Measurements from ENCODE around the gene METTL16.

METTL16 gene

GRCh38 chr17:2468270-2468669 lies 43.4 kb downstream of the METTL16 start:
- no peak overlapping the region for H3K4me2 ChIP-seq
- H3K9ac ChIP-seq = no peak overlapping the region
- no peaks in the 10 kb centered on the region for H3K79me2 ChIP-seq (ENCODE audit: insufficient read depth, low read depth)
- no peaks in the 10 kb centered on the region for H4K20me1 ChIP-seq (ENCODE audit: insufficient read depth)
- H3K4me1 ChIP-seq (ENCODE audit: low read depth, poor library complexity, severe bottlenecking) = no peaks in the 10 kb centered on the region
- H2AFZ ChIP-seq (ENCODE audit: low read depth) = no peak overlapping the region
- no peak for TF ChIP-seq CTCF (conservative IDR thresholded peaks at IDR 0.05; ENCODE audit: low read depth, low read length)
- no peaks in the 10 kb centered on the region for H3K27me3 ChIP-seq (ENCODE audit: insufficient read depth, low read depth)
- H3K36me3 ChIP-seq (ENCODE audit: insufficient read depth) = no peaks in the 10 kb centered on the region
- no peak overlapping the region for H3K4me3 ChIP-seq (IDR thresholded peaks at IDR 0.05; ENCODE audit: insufficient read depth, low read depth, low read length)
- no peak overlapping the region for H3K27ac ChIP-seq

- H3K4me2 ChIP-seq = no peak overlapping the region
- H3K4me3 ChIP-seq (IDR thresholded peaks at IDR 0.05; ENCODE audit: insufficient read depth, low read depth, low read length) = no peak overlapping the region
- no peaks in the 10 kb centered on the region for H3K4me1 ChIP-seq (ENCODE audit: low read depth, poor library complexity, severe bottlenecking)
- H3K9ac ChIP-seq = no peak overlapping the region
- 0 out of 2 replicates have a peak, but pooled peaks cover 5% of the 10 kb centered on the region for H3K36me3 ChIP-seq (ENCODE audit: insufficient read depth)
- H3K27ac ChIP-seq = no peak overlapping the region
- H2AFZ ChIP-seq (ENCODE audit: low read depth) = no peak overlapping the region
- no peaks in the 10 kb centered on the region for H4K20me1 ChIP-seq (ENCODE audit: insufficient read depth)
- H3K79me2 ChIP-seq (ENCODE audit: insufficient read depth, low read depth) = no peaks in the 10 kb centered on the region
- TF ChIP-seq CTCF (conservative IDR thresholded peaks at IDR 0.05; ENCODE audit: low read depth, low read length) = no peak
- no peaks in the 10 kb centered on the region for H3K27me3 ChIP-seq (ENCODE audit: insufficient read depth, low read depth)
These were observed 44.8 kb downstream of the METTL16 start for GRCh38 chr17:2466931-2467330.

- 0 out of 2 replicates have a peak, but pooled peaks cover 5% of the 10 kb centered on the region for H3K36me3 ChIP-seq (ENCODE audit: insufficient read depth)
These were observed 49.2 kb downstream of the METTL16 start for GRCh38 chr17:2462481-2462880.

GRCh38 chr17:2459917-2460271 lies 51.8 kb downstream of the METTL16 start:
- 0 out of 2 replicates have a peak, but pooled peaks cover 5% of the 10 kb centered on the region for H3K36me3 ChIP-seq (ENCODE audit: insufficient read depth)

More at GRCh38 chr17:2462481-2462880, 49.2 kb downstream of the METTL16 start:
- Histone ChIP-seq H3K4me1 (ENCODE audit: low read depth, poor library complexity, severe bottlenecking) (no peaks in the 10 kb centered on the region), H3K4me3 (IDR thresholded peaks at IDR 0.05; ENCODE audit: insufficient read depth, low read depth, low read length) (no peak overlapping the region), H3K9ac (no peak overlapping the region), H3K27ac (no peak overlapping the region), H3K4me2 (no peak overlapping the region), H3K27me3 (ENCODE audit: insufficient read depth, low read depth) (no peaks in the 10 kb centered on the region), H2AFZ (ENCODE audit: low read depth) (no peak overlapping the region), H3K79me2 (ENCODE audit: insufficient read depth, low read depth) (no peaks in the 10 kb centered on the region), H4K20me1 (ENCODE audit: insufficient read depth) (no peaks in the 10 kb centered on the region)
- no peak for TF ChIP-seq CTCF (conservative IDR thresholded peaks at IDR 0.05; ENCODE audit: low read depth, low read length)

More at GRCh38 chr17:2459917-2460271, 51.8 kb downstream of the METTL16 start:
- no peak overlapping the region for H3K27ac ChIP-seq
- no peaks in the 10 kb centered on the region for H4K20me1 ChIP-seq (ENCODE audit: insufficient read depth)
- H3K9ac ChIP-seq = no peak overlapping the region
- no peak overlapping the region for H2AFZ ChIP-seq (ENCODE audit: low read depth)
- TF ChIP-seq CTCF (conservative IDR thresholded peaks at IDR 0.05; ENCODE audit: low read depth, low read length) = no peak
- H3K4me1 ChIP-seq (ENCODE audit: low read depth, poor library complexity, severe bottlenecking) = no peaks in the 10 kb centered on the region
- no peaks in the 10 kb centered on the region for H3K27me3 ChIP-seq (ENCODE audit: insufficient read depth, low read depth)
- H3K4me2 ChIP-seq = no peak overlapping the region
- no peaks in the 10 kb centered on the region for H3K79me2 ChIP-seq (ENCODE audit: insufficient read depth, low read depth)
- no peak overlapping the region for H3K4me3 ChIP-seq (IDR thresholded peaks at IDR 0.05; ENCODE audit: insufficient read depth, low read depth, low read length)

Measured in KMS-11 (cell line).